Keratinocyte (primary cell): ENCODE results near the gene AKIRIN1. TPM values are rescaled to one million over a fixed set of nuclear protein-coding genes. Genes with fewer than 3 reads are reported as not detected.
"Not testable (repeated sequence)": the region's sequence is repeated elsewhere in the genome, so short reads cannot be mapped to it uniquely, and the experiment has no call there.

Experiments
- DNase-seq: peaks from one replicate; pipeline ENCODE4 v3.0.0-alpha.2; 2011; ENCODE audit warnings: low read depth, missing footprints, low spot score
- FAIRE-seq: peaks from 2 replicates; lab custom pipeline; 2011; peaks lifted over from hg19 to GRCh38; lab: Jason Lieb, UNC
- H2AFZ ChIP-seq: 2 replicates; pipeline ENCODE4 v1.6.0; 2012; ENCODE audit warnings: low read length, control low read depth, inconsistent platforms; ENCODE audit not compliant: control insufficient read depth
- H3K27ac ChIP-seq: 2 replicates; pipeline ENCODE4 v1.5.1; 2011; ENCODE audit warnings: low read length; ENCODE audit not compliant: control insufficient read depth, insufficient read depth
- H3K27me3 ChIP-seq: 3 replicates; pipeline ENCODE4 v1.6.0; 2011; ENCODE audit warnings: low read length; ENCODE audit not compliant: control insufficient read depth, insufficient read depth; ENCODE audit errors: extremely low read depth
- H3K36me3 ChIP-seq, 2 experiments: 2 replicates in 1 of 2; 3 replicates in 1 of 2; pipeline ENCODE4 v1.5.1; 2011; ENCODE audit warnings: low read length in 2 of 2, mild to moderate bottlenecking in 1 of 2; ENCODE audit not compliant: control insufficient read depth in 2 of 2, insufficient read depth in 2 of 2; ENCODE audit errors: extremely low read depth in 1 of 2
- H3K4me1 ChIP-seq: 3 replicates; pipeline ENCODE4 v1.5.1; 2011; ENCODE audit warnings: low read length; ENCODE audit not compliant: control insufficient read depth, insufficient read depth; ENCODE audit errors: extremely low read depth
- H3K4me2 ChIP-seq: 3 replicates; pipeline ENCODE4 v1.6.0; 2011; ENCODE audit warnings: low read depth, low read length; ENCODE audit not compliant: control insufficient read depth, insufficient read depth; ENCODE audit errors: extremely low read depth
- H3K4me3 ChIP-seq, 3 experiments: fragments of 200-600 bp in 1 of 3; sonication (generic) in 1 of 3; 2 replicates in 2 of 3; 3 replicates in 1 of 3; pipeline ENCODE4 v1.5.1; 2011 to 2016; ENCODE audit warnings: low read length in 3 of 3, mild to moderate bottlenecking in 3 of 3, control low read depth in 2 of 3, inconsistent platforms in 1 of 3, low read depth in 1 of 3, mixed read lengths in 1 of 3, mixed run types in 1 of 3, moderate library complexity in 1 of 3; ENCODE audit not compliant: control insufficient read depth in 2 of 3, insufficient read depth in 2 of 3; ENCODE audit errors: extremely low read depth in 1 of 3
- H3K79me2 ChIP-seq: 2 replicates; pipeline ENCODE4 v1.6.0; 2012; ENCODE audit warnings: low read length; ENCODE audit not compliant: control insufficient read depth, insufficient read depth
- H3K9ac ChIP-seq: 3 replicates; pipeline ENCODE4 v1.6.0; 2011; ENCODE audit warnings: low read length; ENCODE audit not compliant: control insufficient read depth, insufficient read depth; ENCODE audit errors: extremely low read depth
- H3K9me1 ChIP-seq: 3 replicates; pipeline ENCODE4 v1.6.0; 2011; ENCODE audit warnings: low read length; ENCODE audit not compliant: control insufficient read depth, insufficient read depth; ENCODE audit errors: extremely low read depth
- H3K9me3 ChIP-seq: 2 replicates; pipeline ENCODE4 v1.5.1; 2012; ENCODE audit warnings: low read depth, low read length; ENCODE audit not compliant: control insufficient read depth
- H4K20me1 ChIP-seq: 3 replicates; pipeline ENCODE4 v1.6.0; 2011; ENCODE audit warnings: low read length; ENCODE audit not compliant: control insufficient read depth, insufficient read depth; ENCODE audit errors: extremely low read depth
- EZH2 ChIP-seq: IDR thresholded peaks from one replicate; pipeline ENCODE4 v1.6.1; 2012; ENCODE audit warnings: inconsistent platforms, mild to moderate bottlenecking, low read length, moderate library complexity
- dilution Hi-C: fragments of 300-500 bp; cut with MboI; formaldehyde crosslinking; loops from one replicate; pipeline ENCODE4 v1.7.0; 2020; ENCODE audit warnings: low sequenced_read_pairs; ENCODE audit not compliant: extremely low pct_ligation_motif_present
- polyA plus RNA-seq, 5 experiments: library from polyadenylated mRNA; depleted of rRNA in 3 of 5; stranded (reverse) in 3 of 5; stranded (forward) in 1 of 5; unstranded in 1 of 5; fragments of >200 nt; gene quantifications; 1 replicate in 1 of 5; 2 replicates in 3 of 5; 3 replicates in 1 of 5; pipeline versions ENCODE4 v1.2.1 to v1.2.3, GENCODE V29; 2011 to 2012; ENCODE audit warnings: missing spikeins in 2 of 5, low read depth in 1 of 5, low replicate concordance in 1 of 5
- TF ChIP-seq, protein P1 (sequence below), 3 experiments: IDR thresholded peaks in 1 of 3; conservative IDR thresholded peaks in 1 of 3; optimal IDR thresholded peaks in 1 of 3; 2 replicates in 2 of 3; 3 replicates in 1 of 3; pipeline versions ENCODE3 to v1.5.1; 2011; ENCODE audit warnings: low read length in 3 of 3, mild to moderate bottlenecking in 3 of 3, moderate library complexity in 2 of 3, control low read depth in 1 of 3, inconsistent platforms in 1 of 3; ENCODE audit not compliant: insufficient read depth in 2 of 3; ENCODE audit errors: extremely low read depth in 1 of 3

Gene AKIRIN1
- polyA plus RNA-seq, 1 donor (not counting 4 experiments of a cell fraction or from before 2014, with no cell fraction given), result 111 TPM

DNA sequence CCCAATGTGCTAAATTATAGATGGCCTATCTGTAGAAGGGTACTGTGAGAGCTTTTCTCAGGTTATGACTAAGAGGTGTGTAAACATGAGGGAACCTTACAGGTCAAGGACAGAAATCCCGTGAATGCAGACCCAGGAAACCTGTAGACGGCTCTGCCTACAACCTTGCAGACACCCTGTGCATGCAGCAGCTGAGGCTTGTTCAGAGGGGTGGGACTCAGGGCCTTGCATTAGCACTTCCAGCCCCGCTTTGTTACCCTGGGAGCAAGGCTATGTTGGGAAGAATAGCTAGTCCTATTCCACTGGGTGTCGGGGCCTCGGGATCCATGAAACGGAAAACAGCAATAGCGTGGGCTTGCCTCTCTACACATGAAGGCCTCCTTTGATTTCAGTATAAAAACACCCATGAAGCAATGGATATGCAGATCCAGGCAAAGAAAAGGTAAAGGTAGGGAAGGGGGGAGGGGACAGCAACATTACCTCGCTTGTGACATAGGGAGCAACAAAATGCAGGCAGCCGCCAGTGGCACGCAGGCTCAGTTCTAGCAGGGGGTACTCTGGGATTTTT, 25.6 kb downstream of the AKIRIN1 start:
- H3K27ac ChIP-seq, result no peak overlapping the region
- H3K9me3 ChIP-seq, result no peaks in the 10 kb centered on the region
- H3K27me3 ChIP-seq, result no peaks in the 10 kb centered on the region
- H3K4me3 ChIP-seq, result no peak overlapping the region
- peaks cover 4% of the 10 kb centered on the region for H3K4me1 ChIP-seq
- dilution Hi-C loops, result no loop called here
- no peaks in the 10 kb centered on the region for H4K20me1 ChIP-seq
- H3K9me1 ChIP-seq, result no peaks in the 10 kb centered on the region
- DNase-seq (no peak), FAIRE-seq (no peak)
- H3K36me3 ChIP-seq, result peaks cover 0 to 6% of the 10 kb centered on the region in 2 experiments
- no peak for TF ChIP-seq EZH2
- TF ChIP-seq, protein P1, sequence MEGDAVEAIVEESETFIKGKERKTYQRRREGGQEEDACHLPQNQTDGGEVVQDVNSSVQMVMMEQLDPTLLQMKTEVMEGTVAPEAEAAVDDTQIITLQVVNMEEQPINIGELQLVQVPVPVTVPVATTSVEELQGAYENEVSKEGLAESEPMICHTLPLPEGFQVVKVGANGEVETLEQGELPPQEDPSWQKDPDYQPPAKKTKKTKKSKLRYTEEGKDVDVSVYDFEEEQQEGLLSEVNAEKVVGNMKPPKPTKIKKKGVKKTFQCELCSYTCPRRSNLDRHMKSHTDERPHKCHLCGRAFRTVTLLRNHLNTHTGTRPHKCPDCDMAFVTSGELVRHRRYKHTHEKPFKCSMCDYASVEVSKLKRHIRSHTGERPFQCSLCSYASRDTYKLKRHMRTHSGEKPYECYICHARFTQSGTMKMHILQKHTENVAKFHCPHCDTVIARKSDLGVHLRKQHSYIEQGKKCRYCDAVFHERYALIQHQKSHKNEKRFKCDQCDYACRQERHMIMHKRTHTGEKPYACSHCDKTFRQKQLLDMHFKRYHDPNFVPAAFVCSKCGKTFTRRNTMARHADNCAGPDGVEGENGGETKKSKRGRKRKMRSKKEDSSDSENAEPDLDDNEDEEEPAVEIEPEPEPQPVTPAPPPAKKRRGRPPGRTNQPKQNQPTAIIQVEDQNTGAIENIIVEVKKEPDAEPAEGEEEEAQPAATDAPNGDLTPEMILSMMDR (optimal IDR thresholded peaks at IDR 0.05 in 1 of 3, IDR thresholded peaks at IDR 0.05 in 1 of 3, conservative IDR thresholded peaks at IDR 0.05 in 1 of 3; ENCODE audit: extremely low read depth in 1 of 3, insufficient read depth in 2 of 3, low read length in 3 of 3), result no peak
- no peak overlapping the region for H2AFZ ChIP-seq
- no peak overlapping the region for H3K4me2 ChIP-seq
- no peaks in the 10 kb centered on the region for H3K79me2 ChIP-seq
- H3K9ac ChIP-seq, result no peak overlapping the region

DNA sequence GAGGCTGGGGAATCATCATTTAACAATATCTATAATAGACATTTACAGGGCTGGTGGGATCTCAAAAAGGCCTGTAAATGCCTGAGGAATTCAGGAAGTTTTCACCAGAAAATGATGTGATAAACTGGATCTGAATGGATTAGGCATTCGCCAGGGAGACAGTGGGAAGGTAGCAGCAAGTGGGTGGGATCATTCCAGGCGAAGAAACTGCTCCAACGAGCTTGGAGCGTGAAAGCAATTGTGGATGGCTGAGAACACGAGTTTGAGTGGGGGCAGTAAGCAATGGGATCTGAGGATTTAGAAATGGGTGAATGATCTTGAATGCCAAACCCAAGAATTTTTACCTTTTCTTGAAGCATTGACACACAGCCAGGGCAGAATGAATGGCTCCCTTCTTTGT, 26.2 kb downstream of the AKIRIN1 start:
- no peak for FAIRE-seq
- H3K9me3 ChIP-seq, result no peaks in the 10 kb centered on the region
- no peaks in the 10 kb centered on the region for H3K79me2 ChIP-seq
- no peak for DNase-seq
- peaks cover 6% of the 10 kb centered on the region for H3K4me1 ChIP-seq
- no peaks in the 10 kb centered on the region for H3K9me1 ChIP-seq
- no peak overlapping the region for H3K9ac ChIP-seq
- H3K27me3 ChIP-seq, result no peaks in the 10 kb centered on the region
- TF ChIP-seq EZH2, result no peak
- TF ChIP-seq, protein P1 (optimal IDR thresholded peaks at IDR 0.05 in 1 of 3, IDR thresholded peaks at IDR 0.05 in 1 of 3, conservative IDR thresholded peaks at IDR 0.05 in 1 of 3; ENCODE audit: extremely low read depth in 1 of 3, insufficient read depth in 2 of 3, low read length in 3 of 3), result no peak
- no peaks in the 10 kb centered on the region for H4K20me1 ChIP-seq
- no peak overlapping the region for H3K4me3 ChIP-seq
- no peak overlapping the region for H3K27ac ChIP-seq
- H3K36me3 ChIP-seq, result peaks cover 0 to 3% of the 10 kb centered on the region in 2 experiments
- no peak overlapping the region for H3K4me2 ChIP-seq
- no peak overlapping the region for H2AFZ ChIP-seq
- dilution Hi-C loops, result no loop called here

DNA sequence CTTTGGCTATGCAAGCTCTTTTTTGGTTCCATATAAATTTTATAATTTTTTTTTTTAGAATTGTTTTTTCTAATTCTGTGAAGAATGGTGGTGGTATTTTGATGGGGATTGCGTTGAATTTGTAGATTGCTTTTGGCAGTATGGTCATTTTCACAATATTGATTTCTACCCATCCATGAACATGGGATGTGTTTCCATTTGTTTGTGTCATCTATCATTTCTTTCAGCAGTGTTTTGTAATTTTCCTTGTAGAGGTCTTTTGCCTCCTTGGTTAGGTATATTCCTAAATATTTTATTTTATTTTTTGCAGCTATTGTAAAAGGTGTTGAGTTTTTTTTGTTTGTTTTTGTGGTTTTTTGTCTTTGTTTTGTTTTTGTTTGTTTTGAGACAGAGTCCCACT, 29.4 kb downstream of the AKIRIN1 start:
- H3K79me2 ChIP-seq, H3K27me3 ChIP-seq, dilution Hi-C loops, H3K27ac ChIP-seq, H3K4me2 ChIP-seq, H3K4me3 ChIP-seq, H3K9me1 ChIP-seq, FAIRE-seq, H2AFZ ChIP-seq, DNase-seq, H3K4me1 ChIP-seq, H3K36me3 ChIP-seq, H4K20me1 ChIP-seq, H3K9me3 ChIP-seq, H3K9ac ChIP-seq: not testable (repeated sequence)
